Esophagus muscularis mucosa (tissue), 4 donors: ENCODE results near the gene PTPN1.
"Not testable (repeated sequence)": the region's sequence is repeated elsewhere in the genome, so short reads cannot be mapped to it uniquely, and the experiment has no call there.

Experiments
- CTCF ChIP-seq, 3 experiments: fragments of 200-600 bp in 2 of 3; fragments of 450-650 bp in 1 of 3; sonication (generic) in 2 of 3; IDR thresholded peaks; one replicate each; pipeline ENCODE4 v1.5.1; 2017 to 2019; ENCODE audit warnings: antibody characterized with exemption in 3 of 3, mild to moderate bottlenecking in 2 of 3, moderate library complexity in 1 of 3
- EP300 ChIP-seq: sonication (generic); formaldehyde crosslinking; IDR thresholded peaks from one replicate; pipeline ENCODE4 v1.6.1; 2017; ENCODE audit warnings: antibody characterized with exemption
- POLR2A ChIP-seq: fragments of 450-650 bp; IDR thresholded peaks from one replicate; pipeline ENCODE4 v1.6.1; 2017; ENCODE audit warnings: antibody characterized with exemption, moderate library complexity, mild to moderate bottlenecking, low read depth
- POLR2AphosphoS5 ChIP-seq, 2 donors: sonication (generic); formaldehyde crosslinking; IDR thresholded peaks; one replicate each; pipeline ENCODE4 v1.6.1; 2017; ENCODE audit warnings: antibody characterized with exemption in 2 of 2

- not testable (repeated sequence) for TF ChIP-seq CTCF (IDR thresholded peaks at IDR 0.05); POLR2A; POLR2AphosphoS5 (IDR thresholded peaks at IDR 0.05); EP300
Observed at GRCh38 chr20:50474356-50474755, 35.8 kb upstream of the PTPN1 start.
